Measurements from ENCODE around the gene TIFAB. TPM values are rescaled to one million over a fixed set of nuclear protein-coding genes. Genes with fewer than 3 reads are reported as not detected.

TIFAB gene
- total RNA-seq, 2 experiments from 2014 or later, result 0.11 TPM; not detected in 1

GRCh38 chr5:135438636-135439221 lies 13.4 kb downstream of the TIFAB start:
- H3K27me3 Mint-ChIP-seq, result no peaks in the 10 kb centered on the region
- POLR2A ChIA-PET, result no interaction called here
- no peak for DNase-seq

GRCh38 chr5:135437796-135438560 lies 14.2 kb downstream of the TIFAB start:
- no peak for TF ChIP-seq CTCF (IDR thresholded peaks at IDR 0.05)
- no peaks in the 10 kb centered on the region for H3K9me3 Mint-ChIP-seq
- no peaks in the 10 kb centered on the region for H3K4me1 Mint-ChIP-seq (ENCODE audit: low read depth)
- Histone ChIP-seq H3K27ac (ENCODE audit: low read depth in 1 of 2, low read length in 2 of 2) (no peak overlapping the region), H3K36me3 (ENCODE audit: insufficient read depth, low read length) (no peaks in the 10 kb centered on the region), H3K4me3 (ENCODE audit: low read length) (no peak overlapping the region), H3K27me3 (ENCODE audit: control insufficient read depth in 1 of 2, insufficient read depth in 2 of 2, low read length in 2 of 2) (peaks cover 9 to 14% of the 10 kb centered on the region in 2 experiments), H3K9me3 (ENCODE audit: control insufficient read depth in 1 of 2, insufficient read depth in 1 of 2, low read length in 2 of 2) (peaks cover 0 to 4% of the 10 kb centered on the region in 2 experiments), H3K4me1 (ENCODE audit: insufficient read depth, low read length) (no peaks in the 10 kb centered on the region)
- intact Hi-C loops (cut with DNase I, micrococcal nuclease), result no loop called here
- ChIA-PET CTCF (no interaction called here), POLR2A (no interaction called here)
- no peak overlapping the region for H3K4me3 Mint-ChIP-seq
- DNase-seq (no peak), ATAC-seq (ENCODE audit: poor library complexity) (no peak)
- H3K36me3 Mint-ChIP-seq (ENCODE audit: low read depth), result no peaks in the 10 kb centered on the region
- H3K27me3 Mint-ChIP-seq, result no peaks in the 10 kb centered on the region
- no peak overlapping the region for H3K27ac Mint-ChIP-seq

More at GRCh38 chr5:135438636-135439221, 13.4 kb downstream of the TIFAB start:
- intact Hi-C loops (cut with DNase I, micrococcal nuclease), result no loop called here
- no peaks in the 10 kb centered on the region for H3K4me1 ChIP-seq (ENCODE audit: insufficient read depth, low read length)
- H3K36me3 ChIP-seq (ENCODE audit: insufficient read depth, low read length), result no peaks in the 10 kb centered on the region
- TF ChIP-seq CTCF (IDR thresholded peaks at IDR 0.05), result no peak
- H3K4me3 Mint-ChIP-seq, result no peak overlapping the region
- peaks cover 9 to 14% of the 10 kb centered on the region in 2 experiments for H3K27me3 ChIP-seq (ENCODE audit: control insufficient read depth in 1 of 2, insufficient read depth in 2 of 2, low read length in 2 of 2)
- H3K4me3 ChIP-seq (ENCODE audit: low read length), result no peak overlapping the region
- no peaks in the 10 kb centered on the region for H3K9me3 Mint-ChIP-seq
- H3K27ac Mint-ChIP-seq, result no peak overlapping the region
- H3K9me3 ChIP-seq (ENCODE audit: control insufficient read depth in 1 of 2, insufficient read depth in 1 of 2, low read length in 2 of 2), result peaks cover 0 to 4% of the 10 kb centered on the region in 2 experiments
- no peaks in the 10 kb centered on the region for H3K36me3 Mint-ChIP-seq (ENCODE audit: low read depth)
- no peak for ATAC-seq (ENCODE audit: poor library complexity)
- no peaks in the 10 kb centered on the region for H3K4me1 Mint-ChIP-seq (ENCODE audit: low read depth)
- CTCF ChIA-PET, result no interaction called here
- no peak overlapping the region for H3K27ac ChIP-seq (ENCODE audit: low read depth in 1 of 2, low read length in 2 of 2)

GRCh38 chr5:135437422-135437795 lies 14.7 kb downstream of the TIFAB start:
- DNase-seq (peak in 3 of 14 experiments; percentile 16 to 56 (median 51)), ATAC-seq (ENCODE audit: poor library complexity) (no peak)
- Mint-ChIP-seq H3K4me1 (ENCODE audit: low read depth) (no peaks in the 10 kb centered on the region), H3K36me3 (ENCODE audit: low read depth) (no peaks in the 10 kb centered on the region), H3K27ac (no peak overlapping the region), H3K9me3 (no peaks in the 10 kb centered on the region), H3K27me3 (no peaks in the 10 kb centered on the region), H3K4me3 (no peak overlapping the region)
- Histone ChIP-seq H3K4me1 (ENCODE audit: insufficient read depth, low read length) (no peaks in the 10 kb centered on the region), H3K27me3 (ENCODE audit: control insufficient read depth in 1 of 2, insufficient read depth in 2 of 2, low read length in 2 of 2) (peaks cover 9 to 14% of the 10 kb centered on the region in 2 experiments), H3K9me3 (ENCODE audit: control insufficient read depth in 1 of 2, insufficient read depth in 1 of 2, low read length in 2 of 2) (peaks cover 0 to 4% of the 10 kb centered on the region in 2 experiments), H3K4me3 (ENCODE audit: low read length) (no peak overlapping the region), H3K27ac (ENCODE audit: low read depth in 1 of 2, low read length in 2 of 2) (no peak overlapping the region), H3K36me3 (ENCODE audit: insufficient read depth, low read length) (no peaks in the 10 kb centered on the region)
- ChIA-PET POLR2A (no interaction called here), CTCF (no interaction called here)
- intact Hi-C loops (cut with DNase I, micrococcal nuclease), result no loop called here
- TF ChIP-seq CTCF (IDR thresholded peaks at IDR 0.05), result no peak
